ENCODE data around the gene SRP9.
"Not testable (repeated sequence)": the region's sequence is repeated elsewhere in the genome, so short reads cannot be mapped to it uniquely, and the experiment has no call there.

SRP9 gene

GRCh38 chr1:225814381-225814780, 36.8 kb downstream of the SRP9 start:
- Histone ChIP-seq H3K9me3 (ENCODE audit: control insufficient read depth, low read length) (no peaks in the 10 kb centered on the region), H3K36me3 (ENCODE audit: control insufficient read depth, insufficient read depth, low read length) (no peaks in the 10 kb centered on the region), H3K4me1 (ENCODE audit: control insufficient read depth, insufficient read depth, low read length) (peaks cover 68% of the 10 kb centered on the region), H3K27me3 (ENCODE audit: control insufficient read depth, insufficient read depth, low read length) (no peaks in the 10 kb centered on the region), H3K9ac (ENCODE audit: low read length) (peak overlapping the region; percentile 10), H3K4me3 (ENCODE audit: low read length) (no peak overlapping the region)

DNA sequence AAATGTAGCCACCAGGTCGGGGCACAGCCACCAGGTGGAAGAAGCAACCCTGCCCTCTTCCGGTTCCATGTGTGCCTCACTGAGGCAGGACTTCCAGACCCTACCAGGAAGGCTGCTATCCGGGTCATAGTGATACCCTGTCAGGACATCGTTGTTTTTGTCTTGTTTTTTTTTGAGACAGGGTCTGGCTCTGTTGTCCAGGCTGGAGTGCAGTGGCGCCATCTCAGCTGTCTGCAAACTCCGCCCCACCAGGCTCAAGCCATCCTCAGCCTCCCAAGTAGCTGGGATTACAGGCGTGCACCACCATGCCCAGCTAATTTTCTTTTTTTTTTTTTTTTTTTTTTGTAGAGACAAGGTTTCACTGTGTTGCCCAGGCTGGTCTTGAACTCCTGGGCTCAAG, 37.5 kb downstream of the SRP9 start:
- not testable (repeated sequence) for H3K9me3 ChIP-seq (ENCODE audit: control insufficient read depth, low read length); H3K4me3 ChIP-seq (ENCODE audit: low read length)
- H3K9ac ChIP-seq (ENCODE audit: low read length) = peak overlapping the region; percentile 10

GRCh38 chr1:225815526-225816178, 38.0 kb downstream of the SRP9 start:
- Histone ChIP-seq H3K9me3 (ENCODE audit: control insufficient read depth, low read length) (no peaks in the 10 kb centered on the region), H3K36me3 (ENCODE audit: control insufficient read depth, insufficient read depth, low read length) (no peaks in the 10 kb centered on the region), H3K27me3 (ENCODE audit: control insufficient read depth, insufficient read depth, low read length) (no peaks in the 10 kb centered on the region), H3K9ac (ENCODE audit: low read length) (no peak overlapping the region), H3K4me3 (ENCODE audit: low read length) (no peak overlapping the region), H3K4me1 (ENCODE audit: control insufficient read depth, insufficient read depth, low read length) (peaks cover 81% of the 10 kb centered on the region)

More for the DNA sequence above, 37.5 kb downstream of the SRP9 start:
- H3K36me3 ChIP-seq (ENCODE audit: control insufficient read depth, insufficient read depth, low read length); H3K27me3 ChIP-seq (ENCODE audit: control insufficient read depth, insufficient read depth, low read length): not testable (repeated sequence)
- peaks cover 75% of the 10 kb centered on the region for H3K4me1 ChIP-seq (ENCODE audit: control insufficient read depth, insufficient read depth, low read length)

DNA sequence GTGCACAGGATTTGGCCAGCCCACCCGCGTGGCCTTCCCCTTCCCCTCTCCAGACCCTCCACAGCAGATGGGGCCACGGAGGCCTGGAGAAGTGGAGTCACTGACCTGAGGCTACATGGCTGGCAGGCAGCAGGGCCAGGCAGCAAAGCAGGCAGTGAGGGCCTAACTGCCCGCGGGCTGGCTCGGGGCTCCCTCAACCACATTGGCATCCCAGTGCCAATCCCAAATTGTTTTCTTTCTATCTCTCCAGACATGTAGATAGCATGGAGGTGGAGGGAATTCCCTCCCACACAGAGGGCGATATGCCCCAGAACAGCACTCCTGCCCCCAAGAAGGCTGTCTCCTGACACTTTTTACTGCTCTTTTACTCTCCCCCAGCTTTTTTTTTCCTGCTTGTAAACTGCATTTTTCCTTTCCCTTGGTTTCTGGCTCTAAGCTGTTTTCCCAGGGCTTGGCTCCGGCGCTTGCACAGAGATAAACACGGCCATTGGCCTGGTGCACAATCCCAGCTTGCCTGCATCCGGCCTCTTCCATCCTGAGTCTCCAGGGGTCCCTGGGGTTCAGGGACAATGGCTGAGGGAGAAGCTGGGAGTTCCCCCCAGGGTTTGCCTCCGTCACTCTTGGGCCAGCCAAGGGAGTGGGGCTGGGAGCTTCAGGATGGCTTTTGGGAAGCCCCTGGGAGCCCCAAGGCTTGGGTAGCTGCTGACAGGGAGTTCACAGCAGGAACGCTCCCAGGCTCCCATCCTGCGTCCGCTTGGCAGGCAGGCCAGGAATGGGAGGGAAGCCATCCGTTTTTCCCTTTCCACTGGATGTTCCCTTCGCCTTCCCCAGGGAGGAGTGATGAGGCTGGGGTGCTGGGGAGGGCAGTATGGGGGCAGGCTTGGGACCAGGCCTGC, 39.3 kb downstream of the SRP9 start:
- no peaks in the 10 kb centered on the region for H3K27me3 ChIP-seq (ENCODE audit: control insufficient read depth, insufficient read depth, low read length)
- peaks cover 77% of the 10 kb centered on the region for H3K4me1 ChIP-seq (ENCODE audit: control insufficient read depth, insufficient read depth, low read length)
- peak overlapping the region; percentile 71 for H3K9ac ChIP-seq (ENCODE audit: low read length)
- no peaks in the 10 kb centered on the region for H3K36me3 ChIP-seq (ENCODE audit: control insufficient read depth, insufficient read depth, low read length)
- H3K9me3 ChIP-seq (ENCODE audit: control insufficient read depth, low read length) = no peaks in the 10 kb centered on the region
- peak overlapping the region; percentile 2 for H3K4me3 ChIP-seq (ENCODE audit: low read length)

DNA sequence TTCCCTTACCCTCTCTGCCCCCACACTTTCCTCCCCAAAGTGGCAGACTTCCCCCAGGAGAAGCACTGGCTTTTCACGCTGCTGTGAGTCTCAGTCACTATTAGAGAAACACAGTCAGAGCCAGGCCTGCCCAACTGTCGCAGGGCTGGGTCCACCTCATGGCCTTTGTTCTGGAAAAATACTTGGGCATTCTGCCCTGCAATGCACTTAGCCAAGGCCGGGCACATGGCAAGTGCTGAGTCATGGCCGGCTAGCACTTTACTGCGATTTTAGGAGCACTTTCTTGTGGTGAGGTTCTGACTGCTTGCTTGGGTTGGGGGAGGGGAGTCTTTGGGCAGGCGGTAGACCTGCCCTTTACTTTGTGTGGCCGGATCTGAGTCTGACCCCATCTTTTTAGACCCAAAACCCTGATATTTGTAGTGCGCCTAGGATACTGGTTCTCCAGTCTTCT, 40.0 kb downstream of the SRP9 start:
- H3K36me3 ChIP-seq (ENCODE audit: control insufficient read depth, insufficient read depth, low read length) = no peaks in the 10 kb centered on the region
- peak overlapping the region; percentile 71 for H3K9ac ChIP-seq (ENCODE audit: low read length)
- H3K4me3 ChIP-seq (ENCODE audit: low read length) = peak overlapping the region; percentile 2
- no peaks in the 10 kb centered on the region for H3K9me3 ChIP-seq (ENCODE audit: control insufficient read depth, low read length)
- peaks cover 70% of the 10 kb centered on the region for H3K4me1 ChIP-seq (ENCODE audit: control insufficient read depth, insufficient read depth, low read length)
- H3K27me3 ChIP-seq (ENCODE audit: control insufficient read depth, insufficient read depth, low read length) = no peaks in the 10 kb centered on the region

GRCh38 chr1:225818229-225818628, 40.6 kb downstream of the SRP9 start:
- H3K9ac ChIP-seq (ENCODE audit: low read length) = no peak overlapping the region
- no peak overlapping the region for H3K4me3 ChIP-seq (ENCODE audit: low read length)
- no peaks in the 10 kb centered on the region for H3K27me3 ChIP-seq (ENCODE audit: control insufficient read depth, insufficient read depth, low read length)
- no peaks in the 10 kb centered on the region for H3K9me3 ChIP-seq (ENCODE audit: control insufficient read depth, low read length)
- peaks cover 64% of the 10 kb centered on the region for H3K4me1 ChIP-seq (ENCODE audit: control insufficient read depth, insufficient read depth, low read length)
- no peaks in the 10 kb centered on the region for H3K36me3 ChIP-seq (ENCODE audit: control insufficient read depth, insufficient read depth, low read length)

GRCh38 chr1:225819346-225820192, 41.9 kb downstream of the SRP9 start:
- Histone ChIP-seq H3K9me3 (ENCODE audit: control insufficient read depth, low read length) (no peaks in the 10 kb centered on the region), H3K4me1 (ENCODE audit: control insufficient read depth, insufficient read depth, low read length) (peaks cover 56% of the 10 kb centered on the region), H3K9ac (ENCODE audit: low read length) (peak overlapping the region; percentile 6), H3K27me3 (ENCODE audit: control insufficient read depth, insufficient read depth, low read length) (no peaks in the 10 kb centered on the region), H3K36me3 (ENCODE audit: control insufficient read depth, insufficient read depth, low read length) (no peaks in the 10 kb centered on the region), H3K4me3 (ENCODE audit: low read length) (no peak overlapping the region)

GRCh38 chr1:225820522-225821120, 43.0 kb downstream of the SRP9 start:
- H3K4me1 ChIP-seq (ENCODE audit: control insufficient read depth, insufficient read depth, low read length) = peaks cover 63% of the 10 kb centered on the region

DNA sequence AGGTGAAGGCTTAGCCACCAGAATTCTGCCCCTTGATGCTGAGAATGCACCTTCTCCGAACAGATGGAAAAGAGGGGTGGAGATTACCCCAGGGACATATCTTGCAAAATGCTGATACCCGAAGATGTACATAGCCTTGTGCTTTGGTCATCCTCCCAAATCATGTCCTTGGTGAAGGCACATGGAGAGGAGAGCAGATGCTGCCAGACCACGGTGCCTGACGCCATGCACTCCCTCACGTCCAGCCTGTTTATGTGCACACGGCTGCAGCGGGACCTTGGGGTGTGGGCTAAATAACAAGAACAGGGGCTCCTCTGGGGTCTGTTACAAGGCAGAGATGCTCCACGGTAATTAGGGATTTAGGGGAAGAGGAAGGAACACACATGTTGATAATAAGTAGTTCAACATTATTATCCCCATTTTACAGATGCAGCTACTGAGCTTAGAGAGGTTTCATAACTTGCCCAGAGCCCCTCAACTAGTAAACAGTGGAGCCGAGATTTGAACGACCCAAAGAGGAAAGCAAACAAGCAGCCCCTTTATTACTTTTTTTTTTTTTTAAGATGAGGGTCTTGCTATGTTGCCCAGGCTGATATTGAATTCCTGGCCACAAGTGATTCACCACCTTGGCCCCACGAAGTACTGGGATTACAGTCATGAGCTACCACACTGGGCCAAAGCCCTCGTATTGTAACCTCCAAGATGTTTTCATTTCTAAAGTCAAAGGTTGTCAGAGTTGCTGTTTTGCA, 45.2 kb downstream of the SRP9 start:
- no peaks in the 10 kb centered on the region for H3K9me3 ChIP-seq (ENCODE audit: control insufficient read depth, low read length)
- no peak overlapping the region for H3K9ac ChIP-seq (ENCODE audit: low read length)
- H3K4me3 ChIP-seq (ENCODE audit: low read length) = no peak overlapping the region
- no peaks in the 10 kb centered on the region for H3K36me3 ChIP-seq (ENCODE audit: control insufficient read depth, insufficient read depth, low read length)
- H3K4me1 ChIP-seq (ENCODE audit: control insufficient read depth, insufficient read depth, low read length) = peaks cover 52% of the 10 kb centered on the region
- H3K27me3 ChIP-seq (ENCODE audit: control insufficient read depth, insufficient read depth, low read length) = no peaks in the 10 kb centered on the region

More at GRCh38 chr1:225820522-225821120, 43.0 kb downstream of the SRP9 start:
- Histone ChIP-seq H3K4me3 (ENCODE audit: low read length) (no peak overlapping the region), H3K27me3 (ENCODE audit: control insufficient read depth, insufficient read depth, low read length) (no peaks in the 10 kb centered on the region), H3K9ac (ENCODE audit: low read length) (no peak overlapping the region), H3K9me3 (ENCODE audit: control insufficient read depth, low read length) (no peaks in the 10 kb centered on the region), H3K36me3 (ENCODE audit: control insufficient read depth, insufficient read depth, low read length) (no peaks in the 10 kb centered on the region)

DNA sequence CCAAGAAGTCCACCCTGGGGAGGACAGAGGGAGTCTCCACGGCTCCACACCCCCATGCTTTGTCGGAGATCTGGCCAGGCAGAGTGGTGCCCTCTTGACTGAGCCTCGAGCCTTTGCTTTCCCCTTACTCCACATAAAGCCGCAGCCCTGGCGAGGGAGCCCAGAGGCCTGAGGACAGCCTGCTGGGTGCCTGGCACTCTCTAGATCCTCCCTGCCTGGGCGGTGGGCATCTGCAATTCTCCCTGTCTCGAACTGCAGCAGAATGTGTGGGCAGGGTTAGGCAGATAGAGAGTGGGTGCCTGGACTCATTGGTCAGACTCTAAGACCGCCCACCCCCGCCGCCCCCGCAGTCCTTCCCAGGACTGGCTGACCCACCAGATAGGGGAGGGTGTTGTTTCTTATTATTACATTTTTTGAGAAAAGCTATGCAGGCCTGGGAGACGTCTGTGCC, 46.2 kb downstream of the SRP9 start:
- H3K36me3 ChIP-seq (ENCODE audit: control insufficient read depth, insufficient read depth, low read length) = no peaks in the 10 kb centered on the region
- H3K9ac ChIP-seq (ENCODE audit: low read length) = no peak overlapping the region
- H3K27me3 ChIP-seq (ENCODE audit: control insufficient read depth, insufficient read depth, low read length) = no peaks in the 10 kb centered on the region
- H3K4me1 ChIP-seq (ENCODE audit: control insufficient read depth, insufficient read depth, low read length) = peaks cover 43% of the 10 kb centered on the region
- H3K4me3 ChIP-seq (ENCODE audit: low read length) = no peak overlapping the region
- H3K9me3 ChIP-seq (ENCODE audit: control insufficient read depth, low read length) = no peaks in the 10 kb centered on the region

- Histone ChIP-seq H3K4me1 (ENCODE audit: control insufficient read depth, insufficient read depth, low read length) (peaks cover 40% of the 10 kb centered on the region), H3K9me3 (ENCODE audit: control insufficient read depth, low read length) (no peaks in the 10 kb centered on the region), H3K27me3 (ENCODE audit: control insufficient read depth, insufficient read depth, low read length) (no peaks in the 10 kb centered on the region), H3K9ac (ENCODE audit: low read length) (no peak overlapping the region), H3K4me3 (ENCODE audit: low read length) (no peak overlapping the region), H3K36me3 (ENCODE audit: control insufficient read depth, insufficient read depth, low read length) (no peaks in the 10 kb centered on the region)
These were observed 46.9 kb downstream of the SRP9 start for GRCh38 chr1:225824533-225824941.

Data from mucosa of stomach (tissue), 1 donor.